Measurements from ENCODE around the gene LRRC8D.

DNA sequence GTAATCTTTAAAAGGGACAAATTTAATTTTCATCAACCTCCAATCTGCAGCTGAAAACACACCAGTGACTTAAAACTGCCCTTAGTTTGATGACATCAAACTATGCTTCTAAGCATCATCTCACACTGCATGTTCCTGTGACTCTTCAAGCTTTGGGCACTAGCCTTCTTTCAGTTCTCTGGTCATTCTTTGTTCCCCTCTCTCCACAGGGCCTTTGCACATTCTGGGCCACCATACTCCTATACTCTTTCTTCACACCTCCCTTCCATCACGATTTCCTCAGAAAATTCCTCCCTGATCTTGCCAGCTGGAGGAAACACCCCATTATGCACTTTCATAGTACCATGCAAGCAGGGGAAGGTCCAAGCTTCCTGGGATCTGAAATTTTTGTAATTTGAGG lies 96.5 kb downstream of the LRRC8D start:
- TF ChIP-seq BACH2 (CRISPR knock-in tag; IDR thresholded peaks at IDR 0.05; ENCODE audit: borderline replicate concordance) (no peak), RARB (CRISPR knock-in tag; IDR thresholded peaks at IDR 0.05) (no peak), ZNF8 (CRISPR knock-in tag; IDR thresholded peaks at IDR 0.05) (no peak), ZNF565 (CRISPR knock-in tag; conservative IDR thresholded peaks at IDR 0.05; ENCODE audit: low read depth) (no peak), TCF4 (CRISPR knock-in tag; IDR thresholded peaks at IDR 0.05; ENCODE audit: borderline replicate concordance) (no peak), PPARA (CRISPR knock-in tag; IDR thresholded peaks at IDR 0.05; ENCODE audit: borderline replicate concordance) (no peak)
- TF ChIP-seq, protein P1, sequence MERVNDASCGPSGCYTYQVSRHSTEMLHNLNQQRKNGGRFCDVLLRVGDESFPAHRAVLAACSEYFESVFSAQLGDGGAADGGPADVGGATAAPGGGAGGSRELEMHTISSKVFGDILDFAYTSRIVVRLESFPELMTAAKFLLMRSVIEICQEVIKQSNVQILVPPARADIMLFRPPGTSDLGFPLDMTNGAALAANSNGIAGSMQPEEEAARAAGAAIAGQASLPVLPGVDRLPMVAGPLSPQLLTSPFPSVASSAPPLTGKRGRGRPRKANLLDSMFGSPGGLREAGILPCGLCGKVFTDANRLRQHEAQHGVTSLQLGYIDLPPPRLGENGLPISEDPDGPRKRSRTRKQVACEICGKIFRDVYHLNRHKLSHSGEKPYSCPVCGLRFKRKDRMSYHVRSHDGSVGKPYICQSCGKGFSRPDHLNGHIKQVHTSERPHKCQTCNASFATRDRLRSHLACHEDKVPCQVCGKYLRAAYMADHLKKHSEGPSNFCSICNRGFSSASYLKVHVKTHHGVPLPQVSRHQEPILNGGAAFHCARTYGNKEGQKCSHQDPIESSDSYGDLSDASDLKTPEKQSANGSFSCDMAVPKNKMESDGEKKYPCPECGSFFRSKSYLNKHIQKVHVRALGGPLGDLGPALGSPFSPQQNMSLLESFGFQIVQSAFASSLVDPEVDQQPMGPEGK (CRISPR knock-in tag; IDR thresholded peaks at IDR 0.05; ENCODE audit: borderline replicate concordance): no peak
- TF ChIP-seq, protein P2, sequence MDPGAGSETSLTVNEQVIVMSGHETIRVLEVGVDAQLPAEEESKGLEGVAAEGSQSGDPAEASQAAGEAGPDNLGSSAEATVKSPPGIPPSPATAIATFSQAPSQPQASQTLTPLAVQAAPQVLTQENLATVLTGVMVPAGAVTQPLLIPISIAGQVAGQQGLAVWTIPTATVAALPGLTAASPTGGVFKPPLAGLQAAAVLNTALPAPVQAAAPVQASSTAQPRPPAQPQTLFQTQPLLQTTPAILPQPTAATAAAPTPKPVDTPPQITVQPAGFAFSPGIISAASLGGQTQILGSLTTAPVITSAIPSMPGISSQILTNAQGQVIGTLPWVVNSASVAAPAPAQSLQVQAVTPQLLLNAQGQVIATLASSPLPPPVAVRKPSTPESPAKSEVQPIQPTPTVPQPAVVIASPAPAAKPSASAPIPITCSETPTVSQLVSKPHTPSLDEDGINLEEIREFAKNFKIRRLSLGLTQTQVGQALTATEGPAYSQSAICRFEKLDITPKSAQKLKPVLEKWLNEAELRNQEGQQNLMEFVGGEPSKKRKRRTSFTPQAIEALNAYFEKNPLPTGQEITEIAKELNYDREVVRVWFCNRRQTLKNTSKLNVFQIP (CRISPR knock-in tag; IDR thresholded peaks at IDR 0.05; ENCODE audit: borderline replicate concordance, low read depth): no peak

Data from SK-N-SH treated with all-trans-retinoic acid at 6 μM for 48 hours (cell line).